Measurements from ENCODE around the gene ACOX3. TPM values are rescaled to one million over a fixed set of nuclear protein-coding genes. Genes with fewer than 3 reads are reported as not detected.
A peak's percentile ranks its signal among the peaks of the same experiment; 100 is the strongest.
"Not testable (repeated sequence)": the region's sequence is repeated elsewhere in the genome, so short reads cannot be mapped to it uniquely, and the experiment has no call there.

The ACOX3 gene
- polyA plus RNA-seq, 6 donors from 2014 or later: 10.1 to 17.1 (median 14.7) TPM

GRCh38 chr4:8437281-8437680, 3.2 kb downstream of the ACOX3 start:
- Mint-ChIP-seq H3K4me3 (peak overlapping the region in 3 of 8 donors; percentile 77 to 100 (median 79)), H3K4me1 (peaks cover 56 to 72% (median 61%) of the 10 kb centered on the region in 3 donors), H3K27ac (peak overlapping the region in 4 of 6 donors; percentile 16 to 82 (median 56)), H3K9me3 (peaks cover 0 to 1% (median 0%) of the 10 kb centered on the region in 7 donors), H3K27me3 (no peaks in the 10 kb centered on the region), H3K36me3 (peaks cover 0 to 5% of the 10 kb centered on the region in 2 donors)
- no peak for DNase-seq
- no peak for ATAC-seq (ENCODE audit: low read depth in 2 of 2)

DNA sequence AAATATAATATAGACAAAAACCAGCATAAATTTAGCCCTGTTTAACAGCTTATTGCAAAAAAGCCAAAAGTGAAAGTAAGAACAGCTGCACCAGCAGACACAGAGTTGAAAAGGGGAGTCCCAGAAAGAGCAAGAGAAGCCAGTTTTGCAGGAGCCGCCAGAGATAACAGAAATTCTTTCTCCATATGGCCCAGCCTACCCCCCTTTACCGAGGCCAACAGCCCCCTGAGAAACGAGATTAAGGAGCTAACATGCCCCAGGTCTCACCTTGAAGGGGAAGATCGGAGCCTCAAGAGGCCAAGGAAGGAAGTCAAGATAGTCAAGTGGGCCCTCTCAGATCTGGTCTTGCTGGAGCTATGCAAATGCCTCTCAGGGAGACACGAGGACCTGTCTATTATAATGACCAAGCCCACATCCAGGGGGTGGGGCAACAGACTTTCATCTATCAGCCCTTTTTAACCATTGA, 4.8 kb downstream of the ACOX3 start:
- Mint-ChIP-seq H3K27ac (peak overlapping the region; percentile 88 to 95 (median 91)), H3K4me1 (peaks cover 49 to 64% (median 54%) of the 10 kb centered on the region in 3 donors), H3K9me3 (peaks cover 0 to 1% (median 0%) of the 10 kb centered on the region in 7 donors), H3K4me3 (peak overlapping the region; percentile 75 to 100 (median 81)), H3K27me3 (no peaks in the 10 kb centered on the region), H3K36me3 (peaks cover 0 to 5% of the 10 kb centered on the region in 2 donors)
- ATAC-seq (ENCODE audit: low read depth in 2 of 2): peak; percentile 36 to 49
- peak; percentile 20 for DNase-seq

- ATAC-seq (ENCODE audit: low read depth in 2 of 2): no peak
- H3K27ac Mint-ChIP-seq: peak overlapping the region in 4 of 6 donors; percentile 36 to 93 (median 80)
- no peak for DNase-seq
- H3K27me3 Mint-ChIP-seq: no peaks in the 10 kb centered on the region
- H3K4me3 Mint-ChIP-seq: peak overlapping the region in 6 of 8 donors; percentile 25 to 100 (median 79)
- peaks cover 38 to 53% (median 51%) of the 10 kb centered on the region in 3 donors for H3K4me1 Mint-ChIP-seq
- no peaks in the 10 kb centered on the region for H3K36me3 Mint-ChIP-seq
- no peaks in the 10 kb centered on the region for H3K9me3 Mint-ChIP-seq
Measured at GRCh38 chr4:8434251-8435073, 6.1 kb downstream of the ACOX3 start.

DNA sequence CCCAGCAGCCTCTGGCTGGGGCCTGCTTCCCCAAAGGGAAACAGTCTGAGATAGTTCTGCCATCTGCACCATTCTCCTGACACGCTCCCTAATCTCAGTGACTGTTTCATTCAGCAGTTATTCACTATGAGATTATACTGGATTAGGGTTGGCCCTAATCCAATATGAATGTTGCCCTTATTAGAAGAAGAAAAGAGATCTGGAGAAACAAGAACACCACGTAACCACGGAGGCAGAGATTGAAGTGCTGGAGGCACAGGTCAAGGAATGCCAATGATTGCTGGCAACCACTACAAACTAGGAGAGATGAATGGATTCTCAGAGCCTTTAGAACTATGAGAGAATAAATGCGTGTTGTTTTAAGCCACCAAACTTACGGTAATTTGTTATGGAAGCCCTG, 7.4 kb downstream of the ACOX3 start:
- Mint-ChIP-seq H3K27me3 (no peaks in the 10 kb centered on the region), H3K4me3 (peak overlapping the region in 1 of 8 donors; percentile 13)
- DNase-seq: no peak

DNA sequence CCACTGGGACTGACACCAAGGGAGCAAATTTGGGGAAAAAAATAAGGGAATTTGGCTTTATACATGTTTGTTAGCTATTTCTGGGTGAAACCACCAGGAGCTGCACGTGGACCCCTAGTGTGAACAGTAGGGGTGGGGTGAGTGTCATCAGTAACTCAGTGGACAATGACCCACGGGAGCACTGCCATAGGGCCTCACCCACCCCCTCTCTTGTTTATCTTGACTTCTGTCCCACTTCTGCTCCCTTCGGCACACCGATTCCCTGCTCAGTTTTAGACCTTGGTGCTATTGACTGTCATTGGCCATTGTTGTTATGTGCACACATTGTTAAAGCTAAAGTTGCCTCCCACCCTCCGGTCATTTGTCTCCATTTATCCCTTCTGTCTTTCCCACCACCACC, 9.0 kb downstream of the ACOX3 start:
- Mint-ChIP-seq H3K36me3 (no peaks in the 10 kb centered on the region), H3K4me3 (peak overlapping the region in 1 of 8 donors; percentile 76), H3K9me3 (no peaks in the 10 kb centered on the region), H3K4me1 (peaks cover 41 to 61% (median 56%) of the 10 kb centered on the region in 3 donors), H3K27me3 (no peaks in the 10 kb centered on the region), H3K27ac (peak overlapping the region in 1 of 6 donors; percentile 34)
- DNase-seq: no peak
- no peak for ATAC-seq (ENCODE audit: low read depth in 2 of 2)

More for the DNA sequence above, 7.4 kb downstream of the ACOX3 start:
- no peak for ATAC-seq (ENCODE audit: low read depth in 2 of 2)
- Mint-ChIP-seq H3K4me1 (peaks cover 42 to 57% (median 52%) of the 10 kb centered on the region in 3 donors), H3K9me3 (no peaks in the 10 kb centered on the region), H3K36me3 (no peaks in the 10 kb centered on the region), H3K27ac (no peak overlapping the region)

GRCh38 chr4:8428288-8429097, 12.0 kb downstream of the ACOX3 start:
- no peaks in the 10 kb centered on the region for H3K36me3 Mint-ChIP-seq
- H3K4me3 Mint-ChIP-seq: peak overlapping the region; percentile 95 to 99 (median 98)
- H3K4me1 Mint-ChIP-seq: peaks cover 26 to 46% (median 37%) of the 10 kb centered on the region in 3 donors
- peak overlapping the region; percentile 94 to 100 (median 98) for H3K27ac Mint-ChIP-seq
- peak; percentile 92 for DNase-seq
- ATAC-seq (ENCODE audit: low read depth in 2 of 2): peak; percentile 89 to 90
- no peaks in the 10 kb centered on the region for H3K27me3 Mint-ChIP-seq
- H3K9me3 Mint-ChIP-seq: no peaks in the 10 kb centered on the region

- DNase-seq (peak; percentile 51), ATAC-seq (ENCODE audit: low read depth in 2 of 2) (peak; percentile 71 to 73)
- H3K27me3 Mint-ChIP-seq: no peaks in the 10 kb centered on the region
- peak overlapping the region; percentile 95 to 99 (median 98) for H3K4me3 Mint-ChIP-seq
- peaks cover 21 to 46% (median 37%) of the 10 kb centered on the region in 3 donors for H3K4me1 Mint-ChIP-seq
- peak overlapping the region; percentile 94 to 100 (median 98) for H3K27ac Mint-ChIP-seq
- H3K9me3 Mint-ChIP-seq: no peaks in the 10 kb centered on the region
- no peaks in the 10 kb centered on the region for H3K36me3 Mint-ChIP-seq
Measured at GRCh38 chr4:8427761-8428287, 12.7 kb downstream of the ACOX3 start.

DNA sequence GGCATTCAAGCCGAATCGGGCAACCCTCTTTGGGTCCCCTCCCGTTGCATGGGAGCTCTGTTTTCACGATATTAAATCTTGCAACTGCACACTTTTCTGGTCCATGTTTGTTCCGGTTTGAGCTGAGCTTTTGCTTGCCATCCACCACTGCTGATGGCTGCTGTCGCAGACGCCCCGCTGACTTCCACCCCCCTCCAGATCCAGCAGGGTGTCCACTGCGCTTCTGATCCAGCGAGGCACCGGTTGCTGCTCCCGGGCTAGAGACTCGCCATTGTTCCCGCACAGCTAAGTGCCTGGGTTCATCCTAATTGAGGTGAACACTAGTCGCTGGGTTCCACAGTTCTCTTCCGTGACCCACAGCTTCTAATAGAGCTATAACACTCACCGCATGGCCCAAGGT, 13.3 kb downstream of the ACOX3 start:
- H3K27me3 Mint-ChIP-seq: no peaks in the 10 kb centered on the region
- peak overlapping the region; percentile 95 to 99 (median 98) for H3K4me3 Mint-ChIP-seq
- no peak for ATAC-seq (ENCODE audit: low read depth in 2 of 2)
- H3K9me3 Mint-ChIP-seq: no peaks in the 10 kb centered on the region
- no peaks in the 10 kb centered on the region for H3K36me3 Mint-ChIP-seq
- H3K4me1 Mint-ChIP-seq: peaks cover 20 to 46% (median 37%) of the 10 kb centered on the region in 3 donors
- DNase-seq: no peak
- peak overlapping the region in 2 of 6 donors; percentile 11 to 94 for H3K27ac Mint-ChIP-seq

GRCh38 chr4:8422786-8423185, 17.7 kb downstream of the ACOX3 start:
- no peak for ATAC-seq (ENCODE audit: low read depth in 2 of 2)
- no peak for DNase-seq
- H3K4me3 Mint-ChIP-seq: no peak overlapping the region
- peaks cover 10 to 32% (median 21%) of the 10 kb centered on the region in 3 donors for H3K4me1 Mint-ChIP-seq
- no peaks in the 10 kb centered on the region for H3K27me3 Mint-ChIP-seq
- peak overlapping the region in 1 of 6 donors; percentile 49 for H3K27ac Mint-ChIP-seq
- no peaks in the 10 kb centered on the region for H3K9me3 Mint-ChIP-seq
- H3K36me3 Mint-ChIP-seq: no peaks in the 10 kb centered on the region

DNA sequence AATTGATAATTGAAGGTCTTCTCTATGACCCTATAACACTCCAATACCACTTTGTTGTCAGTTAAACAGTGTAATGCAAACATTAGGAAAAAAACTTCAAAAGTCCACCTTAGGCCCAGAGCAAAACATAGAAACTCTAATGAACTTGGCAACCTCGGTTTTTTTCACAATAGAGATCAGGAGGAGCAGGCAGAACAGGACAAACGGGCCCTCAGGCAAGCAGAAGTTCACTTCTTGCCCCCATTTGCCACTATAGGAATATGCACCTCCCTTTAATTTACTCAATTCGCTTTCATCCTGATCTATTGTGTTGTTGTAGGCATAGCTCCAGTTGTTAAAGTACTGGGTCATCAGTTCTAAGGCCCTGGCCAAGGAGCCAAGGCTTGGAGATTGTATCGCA, 18.2 kb downstream of the ACOX3 start:
- H3K4me1 Mint-ChIP-seq: peaks cover 8 to 33% (median 16%) of the 10 kb centered on the region in 3 donors
- no peak for DNase-seq
- no peak for ATAC-seq (ENCODE audit: low read depth in 2 of 2)
- no peaks in the 10 kb centered on the region for H3K27me3 Mint-ChIP-seq
- no peak overlapping the region for H3K4me3 Mint-ChIP-seq
- H3K36me3 Mint-ChIP-seq: no peaks in the 10 kb centered on the region
- no peaks in the 10 kb centered on the region for H3K9me3 Mint-ChIP-seq
- no peak overlapping the region for H3K27ac Mint-ChIP-seq

DNA sequence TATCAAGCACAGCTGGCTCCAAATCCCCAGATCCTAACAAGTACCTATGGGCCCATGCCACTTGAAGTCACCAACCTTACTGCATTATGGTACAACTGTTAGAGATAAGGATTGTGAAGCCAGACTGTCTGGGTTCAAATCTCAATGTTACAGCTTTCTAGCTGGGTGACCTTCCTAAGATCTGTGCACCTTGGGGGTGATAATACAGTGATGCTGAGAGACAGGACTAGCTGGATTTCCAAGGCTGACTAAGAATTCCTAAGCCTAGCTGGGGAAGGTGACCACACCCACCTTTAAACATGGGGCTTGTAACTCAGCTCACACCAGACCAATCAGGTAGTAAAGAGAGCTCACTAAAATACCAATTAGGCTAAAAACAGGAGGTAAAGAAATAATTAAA, 20.4 kb downstream of the ACOX3 start:
- H3K27me3 Mint-ChIP-seq; H3K36me3 Mint-ChIP-seq; DNase-seq; H3K9me3 Mint-ChIP-seq; ATAC-seq (ENCODE audit: low read depth in 2 of 2); H3K4me3 Mint-ChIP-seq; H3K27ac Mint-ChIP-seq: not testable (repeated sequence)
- peaks cover 2 to 17% (median 9%) of the 10 kb centered on the region in 3 donors for H3K4me1 Mint-ChIP-seq

DNA sequence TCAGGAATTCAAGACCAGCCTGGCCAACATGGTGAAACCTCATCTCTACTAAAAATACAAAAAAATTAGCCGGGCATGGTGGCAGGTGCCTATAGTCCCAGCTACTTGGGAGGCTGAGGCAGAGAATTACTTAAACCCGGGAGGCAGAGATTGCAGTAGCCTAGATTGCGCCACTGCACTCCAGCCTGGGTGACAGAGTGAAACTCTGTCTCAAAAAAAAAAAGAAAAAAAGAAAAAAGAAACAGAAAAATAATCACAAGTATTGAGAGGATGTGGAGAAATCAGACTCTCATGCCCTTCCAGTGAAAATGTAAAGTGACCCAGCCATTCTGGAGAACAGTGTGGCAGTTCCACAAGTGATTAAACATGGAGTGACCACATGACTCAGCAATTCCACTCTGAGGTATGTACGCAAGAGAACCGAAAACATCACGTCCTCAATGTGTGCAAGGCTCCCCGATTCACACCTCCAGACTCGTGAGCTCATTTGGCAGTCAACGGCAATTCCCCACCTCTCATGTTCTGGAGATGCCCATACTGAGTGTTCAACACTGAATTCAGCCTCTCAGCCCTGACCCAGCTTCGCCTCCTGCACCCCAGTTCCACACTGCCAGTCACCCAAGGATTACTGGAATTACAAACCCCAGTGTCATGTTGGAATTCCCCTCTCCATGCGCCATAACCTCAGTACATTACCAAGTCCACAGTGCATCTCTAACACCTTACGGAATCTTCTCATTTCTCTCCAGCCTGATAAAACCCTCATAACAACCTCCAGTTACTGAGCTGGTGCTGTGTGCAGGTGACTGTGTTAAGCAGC, 21.1 kb downstream of the ACOX3 start:
- H3K4me1 Mint-ChIP-seq: peaks cover 2 to 17% (median 9%) of the 10 kb centered on the region in 3 donors
- H3K27ac Mint-ChIP-seq: peak overlapping the region in 2 of 6 donors; percentile 28 to 57
- ATAC-seq (ENCODE audit: low read depth in 2 of 2): no peak
- H3K36me3 Mint-ChIP-seq: peaks cover 2 to 14% of the 10 kb centered on the region in 2 donors
- no peaks in the 10 kb centered on the region for H3K27me3 Mint-ChIP-seq
- no peak overlapping the region for H3K4me3 Mint-ChIP-seq
- no peak for DNase-seq
- H3K9me3 Mint-ChIP-seq: no peaks in the 10 kb centered on the region
